ENCODE measurements around the gene LTBP3. TPM values are rescaled to one million over a fixed set of nuclear protein-coding genes. Genes with fewer than 3 reads are reported as not detected.

The LTBP3 gene
- total RNA-seq, 6 donors from 2014 or later, result 99.9 to 479 (median 131) TPM

DNA sequence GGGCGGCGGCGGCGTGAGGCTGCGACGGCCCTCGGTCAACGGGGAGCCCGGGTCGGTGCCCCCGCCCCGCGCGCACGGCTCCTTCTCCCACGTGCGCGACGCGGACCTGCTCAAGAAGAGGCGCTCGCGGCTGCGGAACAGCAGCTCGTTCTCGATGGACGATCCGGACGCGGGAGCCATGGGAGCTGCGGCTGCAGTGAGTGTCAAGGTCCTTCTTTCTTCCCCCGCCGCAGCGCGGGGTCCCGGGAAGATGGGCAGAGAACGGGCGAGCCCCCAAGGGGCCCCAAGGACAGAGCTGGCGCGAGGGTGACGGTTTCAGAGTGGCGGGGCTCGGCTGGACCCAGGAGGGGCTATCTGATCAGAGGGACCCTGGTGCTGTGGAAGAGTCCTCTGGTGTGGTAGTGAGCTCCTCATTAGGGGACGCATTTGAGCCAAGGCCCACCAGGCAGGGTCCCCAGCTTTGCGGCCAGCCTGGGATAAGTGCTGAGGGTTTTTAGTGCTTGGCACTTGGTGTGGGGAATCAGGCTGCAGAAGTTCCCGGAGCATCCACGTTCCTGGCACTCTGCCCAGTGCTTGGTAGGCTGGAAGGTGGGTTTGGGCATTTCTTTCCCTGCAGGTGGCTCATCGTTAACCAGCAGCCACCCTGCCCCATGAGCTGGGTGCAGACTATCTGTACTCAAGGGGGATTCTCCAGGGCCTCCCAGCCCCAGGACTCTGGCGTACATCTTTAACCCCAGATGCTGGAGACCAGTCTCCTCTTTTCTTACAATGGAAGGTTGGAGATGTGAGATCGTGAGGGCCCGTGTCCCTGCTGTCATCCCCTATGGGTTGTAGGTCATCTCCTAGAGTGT lies 27.5 kb upstream of the LTBP3 start:
- DNase-seq, result peak in 1 of 2 donors; percentile 76
- TF ChIP-seq POLR2AphosphoS5 (IDR thresholded peaks at IDR 0.05) (no peak), POLR2A (IDR thresholded peaks at IDR 0.05) (no peak), EP300 (IDR thresholded peaks at IDR 0.05) (no peak)
- TF ChIP-seq, protein P1, sequence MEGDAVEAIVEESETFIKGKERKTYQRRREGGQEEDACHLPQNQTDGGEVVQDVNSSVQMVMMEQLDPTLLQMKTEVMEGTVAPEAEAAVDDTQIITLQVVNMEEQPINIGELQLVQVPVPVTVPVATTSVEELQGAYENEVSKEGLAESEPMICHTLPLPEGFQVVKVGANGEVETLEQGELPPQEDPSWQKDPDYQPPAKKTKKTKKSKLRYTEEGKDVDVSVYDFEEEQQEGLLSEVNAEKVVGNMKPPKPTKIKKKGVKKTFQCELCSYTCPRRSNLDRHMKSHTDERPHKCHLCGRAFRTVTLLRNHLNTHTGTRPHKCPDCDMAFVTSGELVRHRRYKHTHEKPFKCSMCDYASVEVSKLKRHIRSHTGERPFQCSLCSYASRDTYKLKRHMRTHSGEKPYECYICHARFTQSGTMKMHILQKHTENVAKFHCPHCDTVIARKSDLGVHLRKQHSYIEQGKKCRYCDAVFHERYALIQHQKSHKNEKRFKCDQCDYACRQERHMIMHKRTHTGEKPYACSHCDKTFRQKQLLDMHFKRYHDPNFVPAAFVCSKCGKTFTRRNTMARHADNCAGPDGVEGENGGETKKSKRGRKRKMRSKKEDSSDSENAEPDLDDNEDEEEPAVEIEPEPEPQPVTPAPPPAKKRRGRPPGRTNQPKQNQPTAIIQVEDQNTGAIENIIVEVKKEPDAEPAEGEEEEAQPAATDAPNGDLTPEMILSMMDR (IDR thresholded peaks at IDR 0.05), result no peak
- Histone ChIP-seq H3K27ac (peak overlapping the region in 1 of 4 donors; percentile 81), H3K36me3 (peaks cover 0 to 71% (median 47%) of the 10 kb centered on the region in 4 donors), H3K27me3 (no peaks in the 10 kb centered on the region), H3K4me3 (no peak overlapping the region), H3K4me1 (peaks cover 18 to 37% (median 27%) of the 10 kb centered on the region in 4 donors), H3K9me3 (no peaks in the 10 kb centered on the region)
- ATAC-seq (ENCODE audit: low FRiP score in 2 of 2), result no peak
- WGBS, 2 donors, result 84 to 91% methylated on average over 20 to 51 of the region's 51 CpGs

DNA sequence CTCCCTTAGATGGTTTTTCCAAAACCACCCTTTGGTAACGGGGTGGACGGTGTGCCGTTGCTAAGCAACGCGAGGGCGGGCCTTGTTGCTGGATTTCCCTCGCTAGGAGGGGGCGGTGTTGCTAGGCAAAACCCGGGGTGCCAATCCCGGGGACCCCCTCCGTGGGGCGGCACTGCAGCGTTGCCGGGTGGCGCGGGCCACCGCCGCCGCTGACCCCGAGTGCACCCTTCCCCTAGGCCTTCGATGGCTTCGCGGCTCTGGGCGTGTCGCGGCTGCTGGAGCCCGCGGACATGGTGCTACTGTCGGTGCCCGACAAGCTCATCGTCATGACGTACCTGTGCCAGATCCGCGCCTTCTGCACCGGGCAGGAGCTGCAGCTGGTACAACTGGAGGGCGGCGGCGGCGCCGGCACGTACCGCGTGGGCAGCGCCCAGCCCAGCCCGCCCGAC lies 26.6 kb upstream of the LTBP3 start:
- ATAC-seq (ENCODE audit: low FRiP score in 2 of 2) (no peak), DNase-seq (peak in 1 of 2 donors; percentile 83)
- no peak overlapping the region for H3K27ac ChIP-seq
- H3K4me1 ChIP-seq, result peaks cover 18 to 37% (median 27%) of the 10 kb centered on the region in 4 donors
- H3K9me3 ChIP-seq, result no peaks in the 10 kb centered on the region
- no peak overlapping the region for H3K4me3 ChIP-seq
- WGBS, 2 donors, result 69 to 88% methylated on average over 10 to 44 of the region's 46 CpGs
- H3K27me3 ChIP-seq, result no peaks in the 10 kb centered on the region
- peaks cover 0 to 71% (median 49%) of the 10 kb centered on the region in 4 donors for H3K36me3 ChIP-seq
- no peak for TF ChIP-seq POLR2A (IDR thresholded peaks at IDR 0.05)
- TF ChIP-seq, protein P1 (IDR thresholded peaks at IDR 0.05), result no peak
- TF ChIP-seq POLR2AphosphoS5 (IDR thresholded peaks at IDR 0.05), result no peak
- TF ChIP-seq EP300 (IDR thresholded peaks at IDR 0.05), result no peak

DNA sequence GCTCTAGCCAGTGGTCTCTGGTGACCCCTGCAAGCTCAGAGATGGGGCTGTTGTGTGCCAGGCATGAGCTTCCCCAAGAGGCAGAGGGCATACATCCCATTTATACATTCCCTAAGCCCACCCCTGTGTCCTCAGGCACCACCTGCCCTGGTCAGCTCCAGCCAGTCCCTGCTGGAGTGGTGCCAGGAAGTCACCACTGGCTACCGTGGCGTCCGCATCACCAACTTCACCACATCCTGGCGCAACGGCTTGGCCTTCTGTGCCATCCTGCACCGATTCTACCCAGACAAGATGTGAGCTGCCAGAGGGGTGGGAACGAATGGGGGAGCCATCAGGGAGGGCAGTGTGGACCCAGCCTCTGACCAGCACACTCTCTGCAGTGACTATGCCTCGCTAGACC lies 25.9 kb upstream of the LTBP3 start:
- Histone ChIP-seq H3K4me3 (no peak overlapping the region), H3K27me3 (no peaks in the 10 kb centered on the region), H3K27ac (no peak overlapping the region), H3K9me3 (no peaks in the 10 kb centered on the region), H3K36me3 (peaks cover 0 to 74% (median 52%) of the 10 kb centered on the region in 4 donors), H3K4me1 (peaks cover 18 to 31% (median 27%) of the 10 kb centered on the region in 4 donors)
- TF ChIP-seq, protein P1 (IDR thresholded peaks at IDR 0.05), result no peak
- TF ChIP-seq POLR2A (IDR thresholded peaks at IDR 0.05) (no peak), EP300 (IDR thresholded peaks at IDR 0.05) (no peak), POLR2AphosphoS5 (IDR thresholded peaks at IDR 0.05) (no peak)
- 77 to 91% methylated on average over 2 to 8 of the region's 8 CpGs for WGBS, 2 donors
- ATAC-seq (ENCODE audit: low FRiP score in 2 of 2) (no peak), DNase-seq (no peak)

DNA sequence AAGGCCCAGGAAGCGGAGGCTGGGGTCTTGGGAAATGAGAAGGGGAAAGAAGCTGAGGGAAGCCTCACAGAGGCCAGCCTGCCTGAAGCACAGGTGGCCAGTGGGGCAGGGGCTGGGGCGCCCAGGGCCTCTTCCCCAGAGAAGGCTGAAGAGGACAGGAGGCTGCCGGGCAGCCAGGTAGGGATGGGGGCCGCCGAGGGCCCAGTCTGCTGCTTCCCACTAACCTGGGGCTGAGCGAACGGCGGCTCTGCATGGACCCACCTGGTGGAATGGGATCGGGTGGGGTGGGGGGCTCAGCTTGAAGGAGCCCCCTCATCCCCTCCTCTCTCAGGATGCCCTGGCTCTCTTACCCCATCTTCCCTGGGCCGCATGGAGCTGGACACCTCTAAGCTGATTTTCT lies 25.4 kb upstream of the LTBP3 start:
- WGBS, 2 donors, result 86 to 99% methylated on average over 4 to 10 of the region's 10 CpGs
- TF ChIP-seq POLR2AphosphoS5 (IDR thresholded peaks at IDR 0.05), result no peak
- TF ChIP-seq, protein P1 (IDR thresholded peaks at IDR 0.05), result no peak
- no peak overlapping the region for H3K27ac ChIP-seq
- DNase-seq, result peak in 1 of 2 donors; percentile 61
- no peaks in the 10 kb centered on the region for H3K27me3 ChIP-seq
- peaks cover 19 to 33% (median 27%) of the 10 kb centered on the region in 4 donors for H3K4me1 ChIP-seq
- no peak for ATAC-seq (ENCODE audit: low FRiP score in 2 of 2)
- H3K36me3 ChIP-seq, result peaks cover 0 to 79% (median 52%) of the 10 kb centered on the region in 4 donors
- H3K4me3 ChIP-seq, result no peak overlapping the region
- H3K9me3 ChIP-seq, result no peaks in the 10 kb centered on the region
